HCEC 1CT (cell line): ENCODE results near the gene PSMB7.

Experiments
- DNase-seq: peaks from one replicate; pipeline ENCODE4 v3.0.0-alpha.2; 2017

The PSMB7 gene

GRCh38 chr9:124415102-124415851 is at the start of gene PSMB7:
Gene PSMB7 (minus strand): TSS chr9:124415442. CDS start chr9:124415425, 17 bp downstream.
- DNase-seq, result peak; percentile 97

GRCh38 chr9:124462739-124463138 is 47.5 kb upstream of the PSMB7 start:
- no peak for DNase-seq

GRCh38 chr9:124458441-124458840 is 43.2 kb upstream of the PSMB7 start:
- DNase-seq, result no peak

- no peak for DNase-seq
Observed at GRCh38 chr9:124457887-124458431, 42.7 kb upstream of the PSMB7 start.

- no peak for DNase-seq
Observed at GRCh38 chr9:124457079-124457886, 42.0 kb upstream of the PSMB7 start.

- no peak for DNase-seq
Observed at GRCh38 chr9:124456341-124457078, 41.3 kb upstream of the PSMB7 start.

GRCh38 chr9:124455820-124456219 is 40.6 kb upstream of the PSMB7 start:
- no peak for DNase-seq

GRCh38 chr9:124454791-124455443 is 39.7 kb upstream of the PSMB7 start:
- no peak for DNase-seq

- no peak for DNase-seq
Observed at GRCh38 chr9:124454296-124454695, 39.1 kb upstream of the PSMB7 start.

GRCh38 chr9:124453586-124454191 is 38.4 kb upstream of the PSMB7 start:
- DNase-seq, result no peak

- DNase-seq, result no peak
Observed at GRCh38 chr9:124452841-124453585, 37.8 kb upstream of the PSMB7 start.

- DNase-seq, result no peak
Observed at GRCh38 chr9:124452326-124452725, 37.1 kb upstream of the PSMB7 start.

GRCh38 chr9:124450931-124451661 is 35.9 kb upstream of the PSMB7 start:
- DNase-seq, result no peak

- no peak for DNase-seq
Observed at GRCh38 chr9:124450241-124450924, 35.1 kb upstream of the PSMB7 start, which contains the start of gene ADGRD2. Gene ADGRD2 (plus strand): TSS chr9:124450451. CDS start chr9:124451667, 1,216 bp downstream.

GRCh38 chr9:124449381-124450151 is 34.3 kb upstream of the PSMB7 start:
- DNase-seq, result peak; percentile 11

- no peak for DNase-seq
Observed at GRCh38 chr9:124448019-124448418, 32.8 kb upstream of the PSMB7 start.

- DNase-seq, result no peak
Observed at GRCh38 chr9:124447297-124447661, 32.0 kb upstream of the PSMB7 start.

GRCh38 chr9:124444166-124444565 is 28.9 kb upstream of the PSMB7 start:
- DNase-seq, result no peak

- DNase-seq, result no peak
Observed at GRCh38 chr9:124443625-124444024, 28.4 kb upstream of the PSMB7 start.
